ENCODE measurements around the gene CNN2. TPM values are rescaled to one million over a fixed set of nuclear protein-coding genes. Genes with fewer than 3 reads are reported as not detected.

CNN2 gene
- total and polyA plus RNA-seq, 2 of the 13 experiments (the other 11 are each of a cell fraction or from before 2014, with no cell fraction given) = 63.6 to 70.0 TPM

DNA sequence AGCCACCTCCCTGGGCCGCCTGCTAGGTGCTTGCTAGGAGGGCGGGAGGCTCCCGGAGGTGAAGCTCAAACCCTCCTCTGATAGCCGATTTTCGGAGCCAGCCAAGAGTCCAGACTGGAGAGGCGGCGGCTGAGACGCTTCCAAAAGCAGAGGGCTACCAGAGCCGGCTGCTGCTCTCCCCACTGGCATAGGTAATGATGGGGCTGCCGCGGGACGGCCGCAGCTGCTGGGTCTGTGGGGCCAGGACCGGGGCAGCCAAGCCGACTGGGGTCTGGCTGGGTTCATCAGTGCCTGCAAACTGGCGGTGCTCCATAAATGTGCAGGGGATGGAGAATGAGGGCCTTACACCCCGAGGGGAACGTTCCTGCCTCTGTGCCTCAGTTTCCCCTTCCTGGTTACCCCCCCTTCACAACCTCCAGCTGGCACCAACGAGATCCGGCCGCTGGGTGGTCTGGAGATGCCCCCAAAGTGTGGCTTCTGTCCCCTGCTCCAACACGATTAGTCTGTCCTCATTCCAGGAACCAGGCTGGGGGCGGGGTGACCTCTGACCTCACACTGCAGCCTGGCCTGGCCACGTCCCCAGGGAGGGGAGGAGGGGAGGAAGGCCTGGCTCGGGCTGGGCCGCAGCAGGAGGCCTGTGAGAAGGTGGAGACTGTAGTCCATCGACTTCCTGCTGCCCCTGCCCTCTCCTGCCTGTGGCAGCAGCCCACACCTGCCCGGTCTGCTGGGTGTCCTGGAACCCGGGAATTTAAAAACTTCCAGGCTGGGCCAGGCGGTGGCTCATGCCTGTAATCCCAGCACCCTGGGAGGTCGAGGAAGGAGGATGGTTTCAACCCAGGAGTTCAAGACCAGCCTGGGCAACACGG is 46.0 kb upstream of the CNN2 start (continued):
- TF ChIP-seq ZNF367 (CRISPR knock-in tag; IDR thresholded peaks at IDR 0.05; ENCODE audit: borderline replicate concordance) (no peak), ZNF234 (CRISPR knock-in tag; conservative IDR thresholded peaks at IDR 0.05) (0 out of 2 replicates have a peak, but pooled peaks have one; percentile 65), MXD4 (CRISPR knock-in tag; IDR thresholded peaks at IDR 0.05) (peak; percentile 78), YEATS2 (CRISPR knock-in tag; IDR thresholded peaks at IDR 0.05; ENCODE audit: borderline replicate concordance) (peak; percentile 73; the same call in 1 of the 2 replicates), DMAP1 (CRISPR knock-in tag; IDR thresholded peaks at IDR 0.05) (peak; percentile 97), SP1 (IDR thresholded peaks at IDR 0.05) (no peak), SP1 (CRISPR knock-in tag; IDR thresholded peaks at IDR 0.05) (peak; percentile 72), JUNB (CRISPR knock-in tag; IDR thresholded peaks at IDR 0.05; ENCODE audit: borderline replicate concordance) (no peak), KLF13 (CRISPR knock-in tag; IDR thresholded peaks at IDR 0.05) (no peak), ZNF556 (CRISPR knock-in tag; IDR thresholded peaks at IDR 0.05; ENCODE audit: borderline replicate concordance) (peak; percentile 56; the same call in 1 of the 2 replicates), KLF16 (CRISPR knock-in tag; IDR thresholded peaks at IDR 0.05) (peak in 1 of 2 experiments; percentile 86; a peak in 2 of 4 replicates), NR2F6 (IDR thresholded peaks at IDR 0.05) (peak; percentile 100), NR2F6 (CRISPR knock-in tag; IDR thresholded peaks at IDR 0.05) (peak; percentile 100), ZNF446 (CRISPR knock-in tag; IDR thresholded peaks at IDR 0.05) (no peak; the same call in 1 of the 2 replicates), HNRNPLL (IDR thresholded peaks at IDR 0.05; ENCODE audit: low read depth, low read length, poor library complexity, severe bottlenecking) (peak; percentile 31)
- TF ChIP-seq, protein P1, sequence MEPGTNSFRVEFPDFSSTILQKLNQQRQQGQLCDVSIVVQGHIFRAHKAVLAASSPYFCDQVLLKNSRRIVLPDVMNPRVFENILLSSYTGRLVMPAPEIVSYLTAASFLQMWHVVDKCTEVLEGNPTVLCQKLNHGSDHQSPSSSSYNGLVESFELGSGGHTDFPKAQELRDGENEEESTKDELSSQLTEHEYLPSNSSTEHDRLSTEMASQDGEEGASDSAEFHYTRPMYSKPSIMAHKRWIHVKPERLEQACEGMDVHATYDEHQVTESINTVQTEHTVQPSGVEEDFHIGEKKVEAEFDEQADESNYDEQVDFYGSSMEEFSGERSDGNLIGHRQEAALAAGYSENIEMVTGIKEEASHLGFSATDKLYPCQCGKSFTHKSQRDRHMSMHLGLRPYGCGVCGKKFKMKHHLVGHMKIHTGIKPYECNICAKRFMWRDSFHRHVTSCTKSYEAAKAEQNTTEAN (CRISPR knock-in tag; conservative IDR thresholded peaks at IDR 0.05) = peak; percentile 63; the same call in 1 of the 2 replicates
- TF ChIP-seq, protein P2, sequence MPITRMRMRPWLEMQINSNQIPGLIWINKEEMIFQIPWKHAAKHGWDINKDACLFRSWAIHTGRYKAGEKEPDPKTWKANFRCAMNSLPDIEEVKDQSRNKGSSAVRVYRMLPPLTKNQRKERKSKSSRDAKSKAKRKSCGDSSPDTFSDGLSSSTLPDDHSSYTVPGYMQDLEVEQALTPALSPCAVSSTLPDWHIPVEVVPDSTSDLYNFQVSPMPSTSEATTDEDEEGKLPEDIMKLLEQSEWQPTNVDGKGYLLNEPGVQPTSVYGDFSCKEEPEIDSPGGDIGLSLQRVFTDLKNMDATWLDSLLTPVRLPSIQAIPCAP (CRISPR knock-in tag; IDR thresholded peaks at IDR 0.05; ENCODE audit: low read depth) = no peak
- TF ChIP-seq, protein P3, sequence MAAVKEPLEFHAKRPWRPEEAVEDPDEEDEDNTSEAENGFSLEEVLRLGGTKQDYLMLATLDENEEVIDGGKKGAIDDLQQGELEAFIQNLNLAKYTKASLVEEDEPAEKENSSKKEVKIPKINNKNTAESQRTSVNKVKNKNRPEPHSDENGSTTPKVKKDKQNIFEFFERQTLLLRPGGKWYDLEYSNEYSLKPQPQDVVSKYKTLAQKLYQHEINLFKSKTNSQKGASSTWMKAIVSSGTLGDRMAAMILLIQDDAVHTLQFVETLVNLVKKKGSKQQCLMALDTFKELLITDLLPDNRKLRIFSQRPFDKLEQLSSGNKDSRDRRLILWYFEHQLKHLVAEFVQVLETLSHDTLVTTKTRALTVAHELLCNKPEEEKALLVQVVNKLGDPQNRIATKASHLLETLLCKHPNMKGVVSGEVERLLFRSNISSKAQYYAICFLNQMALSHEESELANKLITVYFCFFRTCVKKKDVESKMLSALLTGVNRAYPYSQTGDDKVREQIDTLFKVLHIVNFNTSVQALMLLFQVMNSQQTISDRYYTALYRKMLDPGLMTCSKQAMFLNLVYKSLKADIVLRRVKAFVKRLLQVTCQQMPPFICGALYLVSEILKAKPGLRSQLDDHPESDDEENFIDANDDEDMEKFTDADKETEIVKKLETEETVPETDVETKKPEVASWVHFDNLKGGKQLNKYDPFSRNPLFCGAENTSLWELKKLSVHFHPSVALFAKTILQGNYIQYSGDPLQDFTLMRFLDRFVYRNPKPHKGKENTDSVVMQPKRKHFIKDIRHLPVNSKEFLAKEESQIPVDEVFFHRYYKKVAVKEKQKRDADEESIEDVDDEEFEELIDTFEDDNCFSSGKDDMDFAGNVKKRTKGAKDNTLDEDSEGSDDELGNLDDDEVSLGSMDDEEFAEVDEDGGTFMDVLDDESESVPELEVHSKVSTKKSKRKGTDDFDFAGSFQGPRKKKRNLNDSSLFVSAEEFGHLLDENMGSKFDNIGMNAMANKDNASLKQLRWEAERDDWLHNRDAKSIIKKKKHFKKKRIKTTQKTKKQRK (IDR thresholded peaks at IDR 0.05; ENCODE audit: low read length) = no peak
- TF ChIP-seq, protein P4, sequence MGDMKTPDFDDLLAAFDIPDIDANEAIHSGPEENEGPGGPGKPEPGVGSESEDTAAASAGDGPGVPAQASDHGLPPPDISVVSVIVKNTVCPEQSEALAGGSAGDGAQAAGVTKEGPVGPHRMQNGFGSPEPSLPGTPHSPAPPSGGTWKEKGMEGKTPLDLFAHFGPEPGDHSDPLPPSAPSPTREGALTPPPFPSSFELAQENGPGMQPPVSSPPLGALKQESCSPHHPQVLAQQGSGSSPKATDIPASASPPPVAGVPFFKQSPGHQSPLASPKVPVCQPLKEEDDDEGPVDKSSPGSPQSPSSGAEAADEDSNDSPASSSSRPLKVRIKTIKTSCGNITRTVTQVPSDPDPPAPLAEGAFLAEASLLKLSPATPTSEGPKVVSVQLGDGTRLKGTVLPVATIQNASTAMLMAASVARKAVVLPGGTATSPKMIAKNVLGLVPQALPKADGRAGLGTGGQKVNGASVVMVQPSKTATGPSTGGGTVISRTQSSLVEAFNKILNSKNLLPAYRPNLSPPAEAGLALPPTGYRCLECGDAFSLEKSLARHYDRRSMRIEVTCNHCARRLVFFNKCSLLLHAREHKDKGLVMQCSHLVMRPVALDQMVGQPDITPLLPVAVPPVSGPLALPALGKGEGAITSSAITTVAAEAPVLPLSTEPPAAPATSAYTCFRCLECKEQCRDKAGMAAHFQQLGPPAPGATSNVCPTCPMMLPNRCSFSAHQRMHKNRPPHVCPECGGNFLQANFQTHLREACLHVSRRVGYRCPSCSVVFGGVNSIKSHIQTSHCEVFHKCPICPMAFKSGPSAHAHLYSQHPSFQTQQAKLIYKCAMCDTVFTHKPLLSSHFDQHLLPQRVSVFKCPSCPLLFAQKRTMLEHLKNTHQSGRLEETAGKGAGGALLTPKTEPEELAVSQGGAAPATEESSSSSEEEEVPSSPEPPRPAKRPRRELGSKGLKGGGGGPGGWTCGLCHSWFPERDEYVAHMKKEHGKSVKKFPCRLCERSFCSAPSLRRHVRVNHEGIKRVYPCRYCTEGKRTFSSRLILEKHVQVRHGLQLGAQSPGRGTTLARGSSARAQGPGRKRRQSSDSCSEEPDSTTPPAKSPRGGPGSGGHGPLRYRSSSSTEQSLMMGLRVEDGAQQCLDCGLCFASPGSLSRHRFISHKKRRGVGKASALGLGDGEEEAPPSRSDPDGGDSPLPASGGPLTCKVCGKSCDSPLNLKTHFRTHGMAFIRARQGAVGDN (CRISPR knock-in tag; IDR thresholded peaks at IDR 0.05) = peak; percentile 100
- TF ChIP-seq, protein P5, sequence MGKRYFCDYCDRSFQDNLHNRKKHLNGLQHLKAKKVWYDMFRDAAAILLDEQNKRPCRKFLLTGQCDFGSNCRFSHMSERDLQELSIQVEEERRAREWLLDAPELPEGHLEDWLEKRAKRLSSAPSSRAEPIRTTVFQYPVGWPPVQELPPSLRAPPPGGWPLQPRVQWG (CRISPR knock-in tag; IDR thresholded peaks at IDR 0.05; ENCODE audit: borderline replicate concordance, low read depth) = no peak

Data from HepG2 (cell line).